Thymus (tissue), 11 donors: Measurements from ENCODE around the gene SCT. TPM values are rescaled to one million over a fixed set of nuclear protein-coding genes. Genes with fewer than 3 reads are reported as not detected.

Experiments used
- DNase-seq, 9 donors: peaks; one replicate each; pipeline ENCODE4 v3.0.0-alpha.2; 2013; ENCODE audit warnings: low spot score in 9 of 9, low read depth in 6 of 9, missing footprints in 1 of 9
- H3K27ac ChIP-seq, 2 donors: one replicate each; pipeline ENCODE4 v1.5.1; 2013; ENCODE audit warnings: control low read depth in 1 of 2, low read depth in 1 of 2, low read length in 1 of 2, mild to moderate bottlenecking in 1 of 2, moderate library complexity in 1 of 2
- H3K27me3 ChIP-seq, 2 donors: one replicate each; pipeline ENCODE4 v1.5.1; 2013; ENCODE audit warnings: low read length in 1 of 2; ENCODE audit not compliant: control insufficient read depth in 2 of 2, insufficient read depth in 1 of 2
- H3K36me3 ChIP-seq, 2 donors: one replicate each; pipeline ENCODE4 v1.5.1; 2013; ENCODE audit warnings: low read length in 1 of 2, mild to moderate bottlenecking in 1 of 2, moderate library complexity in 1 of 2; ENCODE audit not compliant: control insufficient read depth in 2 of 2, insufficient read depth in 2 of 2
- H3K4me1 ChIP-seq, 2 donors: one replicate each; pipeline ENCODE4 v1.5.1; 2013; ENCODE audit warnings: low read length in 2 of 2; ENCODE audit not compliant: control insufficient read depth in 2 of 2, insufficient read depth in 2 of 2
- H3K4me3 ChIP-seq, 2 donors: one replicate each; pipeline ENCODE4 v1.5.1; 2013; ENCODE audit warnings: low read length in 2 of 2, control low read depth in 1 of 2, mild to moderate bottlenecking in 1 of 2
- H3K9me3 ChIP-seq, 2 donors: one replicate each; pipeline ENCODE4 v1.5.1; 2013; ENCODE audit warnings: low read length in 1 of 2, mild to moderate bottlenecking in 1 of 2; ENCODE audit not compliant: control insufficient read depth in 2 of 2, insufficient read depth in 1 of 2
- WGBS: extraction: QIAGEN DNeasy Blood & Tissue Kit; methylation state at CpG from one replicate; pipeline ENCODE4 v1.1.7; 2013; 5-methylcytosine and 5-hydroxymethylcytosine counted together
- polyA plus RNA-seq: library from polyadenylated mRNA; stranded (reverse); fragments of 200-250 nt; gene quantifications from one replicate; pipeline ENCODE4 v1.2.3, GENCODE V29; 2013
- total RNA-seq: library from RNA; stranded (reverse); fragments of 120-200 nt; gene quantifications from one replicate; pipeline ENCODE4 v1.2.4, GENCODE V29; 2013
- donor health status: healthy.

The SCT gene
- total and polyA plus RNA-seq, 2 donors, result 0.19 to 0.25 TPM

- Histone ChIP-seq H3K9me3 (peaks cover 1 to 3% of the 10 kb centered on the region in 2 donors), H3K36me3 (peaks cover 6 to 27% of the 10 kb centered on the region in 2 donors), H3K27me3 (peaks cover 58 to 76% of the 10 kb centered on the region in 2 donors), H3K4me1 (peaks cover 4 to 19% of the 10 kb centered on the region in 2 donors), H3K4me3 (no peak overlapping the region), H3K27ac (no peak overlapping the region)
- WGBS, result 83% methylated on average over 28 of the region's 28 CpGs
- no peak for DNase-seq
Observed at GRCh38 chr11:638631-639331, 11.8 kb upstream of the SCT start.

- Histone ChIP-seq H3K27ac (no peak overlapping the region), H3K9me3 (peaks cover 1 to 3% of the 10 kb centered on the region in 2 donors), H3K4me1 (peaks cover 4 to 19% of the 10 kb centered on the region in 2 donors), H3K4me3 (no peak overlapping the region), H3K36me3 (peaks cover 4 to 19% of the 10 kb centered on the region in 2 donors), H3K27me3 (peaks cover 58 to 76% of the 10 kb centered on the region in 2 donors)
- 42% methylated on average over 55 of the region's 55 CpGs for WGBS
- DNase-seq, result no peak
Observed at GRCh38 chr11:637593-638521, 10.9 kb upstream of the SCT start.

GRCh38 chr11:637333-637592, 10.3 kb upstream of the SCT start:
- peaks cover 1 to 3% of the 10 kb centered on the region in 2 donors for H3K9me3 ChIP-seq
- no peak overlapping the region for H3K4me3 ChIP-seq
- H3K27ac ChIP-seq, result no peak overlapping the region
- peaks cover 4 to 15% of the 10 kb centered on the region in 2 donors for H3K4me1 ChIP-seq
- WGBS, result 6% methylated on average over 34 of the region's 34 CpGs
- peaks cover 58 to 76% of the 10 kb centered on the region in 2 donors for H3K27me3 ChIP-seq
- peaks cover 4 to 14% of the 10 kb centered on the region in 2 donors for H3K36me3 ChIP-seq
- no peak for DNase-seq

GRCh38 chr11:636511-637332, 9.7 kb upstream of the SCT start, which contains the start of gene DRD4:
DRD4 (plus strand) TSS chr11:637269; CDS start chr11:637305, 36 bp downstream.
- H3K27me3 ChIP-seq, result peaks cover 58 to 72% of the 10 kb centered on the region in 2 donors
- DNase-seq, result no peak
- H3K4me3 ChIP-seq, result no peak within 1 kb of the TSS
- 22% methylated on average over 100 of the region's 100 CpGs for WGBS
- peaks cover 4 to 12% of the 10 kb centered on the region in 2 donors for H3K4me1 ChIP-seq
- no peak within 1 kb of the TSS for H3K27ac ChIP-seq
- H3K36me3 ChIP-seq, result peaks cover 0 to 9% of the 10 kb centered on the region in 2 donors
- H3K9me3 ChIP-seq, result peaks cover 1 to 3% of the 10 kb centered on the region in 2 donors

- 90% methylated on average over 22 of the region's 22 CpGs for WGBS
Observed at GRCh38 chr11:635945-636510, 9.0 kb upstream of the SCT start.

GRCh38 chr11:630871-631270, 3.9 kb upstream of the SCT start:
- 94% methylated on average over 5 of the region's 5 CpGs for WGBS

More at GRCh38 chr11:635945-636510, 9.0 kb upstream of the SCT start:
- Histone ChIP-seq H3K4me3 (no peak overlapping the region), H3K4me1 (peaks cover 4 to 8% of the 10 kb centered on the region in 2 donors), H3K27me3 (peaks cover 52 to 65% of the 10 kb centered on the region in 2 donors), H3K27ac (no peak overlapping the region), H3K36me3 (peaks cover 0 to 2% of the 10 kb centered on the region in 2 donors), H3K9me3 (peaks cover 1 to 3% of the 10 kb centered on the region in 2 donors)
- DNase-seq, result no peak

GRCh38 chr11:629237-629583, 2.2 kb upstream of the SCT start:
- peaks cover 37 to 56% of the 10 kb centered on the region in 2 donors for H3K27me3 ChIP-seq
- no peaks in the 10 kb centered on the region for H3K36me3 ChIP-seq
- H3K9me3 ChIP-seq, result peaks cover 0 to 3% of the 10 kb centered on the region in 2 donors
- peaks cover 0 to 13% of the 10 kb centered on the region in 2 donors for H3K4me1 ChIP-seq
- no peak overlapping the region for H3K4me3 ChIP-seq
- peak in 3 of 9 donors; percentile 19 to 60 (median 32) for DNase-seq
- 9% methylated on average over 10 of the region's 10 CpGs for WGBS
- H3K27ac ChIP-seq, result no peak overlapping the region

More at GRCh38 chr11:630871-631270, 3.9 kb upstream of the SCT start:
- peaks cover 0 to 13% of the 10 kb centered on the region in 2 donors for H3K4me1 ChIP-seq
- H3K27ac ChIP-seq, result no peak overlapping the region
- DNase-seq, result no peak
- peaks cover 27 to 57% of the 10 kb centered on the region in 2 donors for H3K27me3 ChIP-seq
- no peak overlapping the region for H3K4me3 ChIP-seq
- H3K9me3 ChIP-seq, result peaks cover 0 to 3% of the 10 kb centered on the region in 2 donors
- no peaks in the 10 kb centered on the region for H3K36me3 ChIP-seq

- Histone ChIP-seq H3K27me3 (peaks cover 37 to 57% of the 10 kb centered on the region in 2 donors), H3K36me3 (no peaks in the 10 kb centered on the region), H3K27ac (no peak overlapping the region), H3K9me3 (peaks cover 0 to 3% of the 10 kb centered on the region in 2 donors), H3K4me1 (peaks cover 0 to 13% of the 10 kb centered on the region in 2 donors), H3K4me3 (no peak overlapping the region)
- DNase-seq, result no peak
- WGBS, result 95% methylated on average over 31 of the region's 31 CpGs
Observed at GRCh38 chr11:628056-628455, 1.1 kb upstream of the SCT start.
